Erythroblast (primary cell): ENCODE measurements around the gene LHX2.

Source experiments
- GATA1 ChIP-seq: IDR thresholded peaks from 2 replicates; pipeline ENCODE4 v1.6.1; 2011; ENCODE audit warnings: low read depth, mild to moderate bottlenecking, control low read depth, low read length, moderate library complexity
- POLR2A ChIP-seq: IDR thresholded peaks from 2 replicates; pipeline ENCODE4 v1.6.1; 2011; ENCODE audit warnings: mild to moderate bottlenecking, low read length

DNA sequence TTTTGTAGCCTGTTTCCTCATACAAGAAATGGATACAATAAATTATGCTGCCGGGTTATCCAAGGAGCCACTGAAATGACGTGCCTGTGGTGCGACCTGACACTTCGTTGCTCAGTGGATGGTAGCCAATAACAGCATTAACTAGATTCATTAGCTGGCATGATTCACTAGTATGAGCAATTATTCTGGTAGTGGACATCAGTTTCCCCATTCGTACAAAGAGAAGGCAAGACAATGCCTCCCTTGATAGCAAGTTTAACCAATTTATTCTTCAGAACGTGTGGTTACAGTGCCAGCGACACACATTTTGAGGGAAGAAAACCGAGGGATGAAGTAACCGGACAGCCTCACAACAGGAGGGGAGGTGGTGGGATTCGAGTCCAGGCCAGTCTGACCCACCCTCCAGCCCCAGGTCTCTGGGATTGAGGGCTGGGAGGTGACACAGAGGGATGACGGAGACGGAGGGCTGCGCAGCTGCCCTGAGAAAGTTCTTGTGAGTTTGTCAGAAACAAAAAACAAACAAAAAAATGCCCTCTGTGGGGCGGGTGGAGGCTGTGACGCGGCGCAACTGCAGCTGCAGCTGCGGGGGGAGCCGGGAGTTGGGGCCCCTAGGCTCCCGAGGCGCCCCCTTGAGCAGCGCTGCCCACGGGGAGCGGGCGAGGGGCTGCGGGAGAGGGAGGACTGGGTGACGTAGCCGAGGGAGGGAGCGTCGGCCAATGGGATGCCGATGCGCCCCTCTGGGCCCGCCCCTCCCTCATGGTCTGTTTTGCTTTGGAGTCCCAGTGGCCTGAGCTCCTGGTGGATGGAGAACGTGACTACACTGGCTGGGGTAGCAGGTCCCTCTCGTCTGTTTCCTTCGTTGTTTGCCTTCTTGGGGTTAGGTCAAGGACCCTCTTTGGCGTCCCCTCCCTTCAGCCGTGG, 10.9 kb downstream of the LHX2 start:
- TF ChIP-seq POLR2A = no peak
- no peak for TF ChIP-seq GATA1
